ENCODE measurements around the gene C1orf115.
A peak's percentile ranks its signal among the peaks of the same experiment; 100 is the strongest.
"Not testable (repeated sequence)": the region's sequence is repeated elsewhere in the genome, so short reads cannot be mapped to it uniquely, and the experiment has no call there.

Gene C1orf115, protein sequence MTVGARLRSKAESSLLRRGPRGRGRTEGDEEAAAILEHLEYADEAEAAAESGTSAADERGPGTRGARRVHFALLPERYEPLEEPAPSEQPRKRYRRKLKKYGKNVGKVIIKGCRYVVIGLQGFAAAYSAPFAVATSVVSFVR

DNA sequence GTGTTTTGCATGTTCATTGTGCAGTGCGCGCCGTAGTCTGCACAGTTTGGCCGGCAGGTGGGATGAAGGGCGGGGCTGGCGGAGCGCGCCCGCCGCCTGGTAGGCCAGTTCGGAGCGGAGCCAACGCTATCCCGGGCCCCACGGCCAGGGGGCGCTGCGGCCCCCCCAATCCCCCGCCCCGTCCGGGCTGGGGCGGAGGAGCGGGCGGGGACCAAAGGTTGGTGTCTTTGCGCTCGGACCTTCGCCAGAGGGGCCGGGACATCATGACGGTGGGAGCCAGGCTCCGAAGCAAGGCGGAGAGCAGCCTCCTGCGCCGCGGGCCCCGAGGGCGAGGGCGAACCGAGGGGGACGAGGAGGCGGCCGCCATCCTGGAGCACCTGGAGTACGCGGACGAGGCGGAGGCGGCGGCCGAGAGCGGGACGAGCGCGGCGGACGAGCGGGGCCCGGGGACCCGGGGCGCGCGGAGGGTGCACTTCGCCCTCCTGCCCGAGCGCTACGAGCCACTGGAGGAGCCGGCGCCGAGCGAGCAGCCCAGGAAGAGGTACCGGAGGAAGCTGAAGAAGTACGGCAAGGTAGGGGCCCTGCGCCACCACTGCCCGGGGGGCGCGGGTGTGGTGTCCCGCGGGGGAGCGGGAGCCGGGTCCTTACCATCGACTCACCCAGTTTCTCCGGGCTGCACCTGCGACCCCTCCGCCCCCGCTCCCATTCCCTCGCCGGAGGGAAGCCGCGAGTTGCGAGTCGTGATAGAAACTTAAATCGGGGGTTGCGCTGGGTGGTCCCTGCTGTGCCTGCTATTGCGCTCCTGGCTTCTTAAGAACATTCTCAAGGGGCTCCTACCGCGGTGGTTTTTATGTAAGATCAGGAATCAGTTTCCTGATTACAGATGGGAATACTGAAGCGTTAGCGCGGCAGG, at the start of gene C1orf115:
C1orf115 (plus strand) TSS at position 224 of the 913 bp plus-strand sequence; CDS start at position 264, 40 bp downstream.
- peak; percentile 97 for FAIRE-seq
- DNase-seq (ENCODE audit: insufficient read length, low spot score), result peak; percentile 88

DNA sequence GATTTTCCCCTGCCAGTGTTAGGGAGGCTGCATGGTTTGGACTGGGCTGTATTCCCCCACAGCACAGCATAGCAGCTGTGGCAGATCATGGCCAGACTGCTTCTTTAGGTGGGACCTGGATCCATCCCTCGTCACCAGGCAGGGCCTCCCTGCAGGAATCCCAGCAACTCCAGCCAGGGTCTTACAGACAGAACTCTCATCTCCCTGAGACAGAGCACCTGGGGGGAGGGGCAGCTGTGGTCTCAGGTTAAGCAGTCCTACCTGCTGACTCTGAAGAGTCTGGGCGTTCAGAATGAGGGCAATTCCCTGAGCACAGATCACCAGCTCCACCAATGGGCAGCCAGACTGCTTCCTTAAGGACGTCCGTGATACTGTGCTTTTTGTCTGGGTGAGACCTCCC, 47.9 kb upstream of the C1orf115 start:
- FAIRE-seq (no peak), DNase-seq (ENCODE audit: insufficient read length, low spot score) (no peak)

DNA sequence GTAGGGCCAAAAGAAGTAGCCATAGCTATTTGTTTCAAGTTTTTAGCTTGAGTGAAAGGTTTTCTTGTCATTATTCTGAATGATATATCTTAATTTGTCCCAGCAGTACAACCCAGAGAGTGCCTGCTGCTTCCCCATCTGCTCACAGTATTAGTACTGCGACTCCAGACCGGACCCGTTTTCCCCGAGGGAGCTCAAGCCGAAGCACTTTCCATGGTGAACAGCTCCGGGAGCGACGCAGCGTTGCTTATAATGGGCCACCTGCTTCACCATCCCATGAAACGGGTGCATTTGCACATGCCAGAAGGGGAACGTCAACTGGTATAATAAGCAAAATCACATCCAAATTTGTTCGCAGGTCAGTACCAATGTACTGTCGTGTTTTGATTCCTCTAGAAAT, 37.2 kb upstream of the C1orf115 start:
- DNase-seq (ENCODE audit: insufficient read length, low spot score), result no peak
- FAIRE-seq, result no peak

DNA sequence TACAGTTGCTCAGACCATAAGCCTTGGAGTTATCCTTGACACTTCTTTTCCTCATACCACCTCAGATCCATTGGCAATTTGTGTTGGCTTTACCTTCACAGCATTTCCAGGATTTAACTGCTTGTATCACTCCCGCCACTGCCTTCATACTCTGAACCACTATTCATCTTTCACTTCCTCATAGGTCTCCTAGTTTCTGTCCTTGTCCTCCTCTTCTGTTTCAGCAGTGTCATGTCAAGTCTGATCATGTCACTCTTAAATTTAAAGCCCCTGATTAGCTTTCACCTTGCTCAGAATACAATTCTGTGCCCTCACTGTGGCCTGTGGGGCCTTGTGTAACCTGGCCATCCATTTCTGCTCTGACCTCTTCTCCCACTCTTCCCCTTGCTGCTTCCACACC, 34.7 kb upstream of the C1orf115 start:
- FAIRE-seq (no peak), DNase-seq (ENCODE audit: insufficient read length, low spot score) (no peak)

DNA sequence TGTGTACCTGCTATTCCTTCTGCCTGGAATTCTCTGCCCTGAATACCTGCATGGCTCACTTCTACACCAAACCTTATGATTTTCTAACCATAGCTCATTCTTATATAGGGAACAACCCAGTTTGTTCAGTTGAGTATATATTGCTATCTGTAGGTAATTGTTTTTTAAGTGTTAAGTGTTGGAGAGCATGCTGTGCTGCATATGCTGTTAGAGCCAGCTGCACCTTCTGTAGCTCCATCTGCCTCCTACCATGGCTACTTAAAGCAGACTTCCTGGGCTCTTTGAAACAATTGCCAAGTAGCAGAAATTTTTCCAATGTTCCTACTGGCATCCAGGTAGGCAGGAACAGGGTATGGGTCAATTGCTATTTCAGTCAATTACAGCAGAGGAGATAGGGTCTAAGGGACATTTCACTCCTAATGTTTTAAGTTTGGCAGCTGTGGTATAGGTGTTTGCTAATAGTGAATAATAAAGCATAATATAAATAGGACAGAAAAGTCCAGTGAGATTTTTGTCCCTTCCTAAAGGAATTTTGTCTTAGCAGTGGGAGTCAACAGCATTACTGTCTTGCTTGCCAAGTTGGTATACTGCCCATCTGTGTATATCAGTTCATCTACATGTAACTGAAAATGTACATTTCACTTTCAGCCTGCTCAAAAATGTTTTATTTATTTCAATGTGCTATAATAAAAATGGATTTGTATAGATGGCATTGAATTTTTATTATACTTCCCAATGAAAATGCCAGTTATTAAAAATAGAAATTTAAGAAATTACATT, 34.0 kb upstream of the C1orf115 start:
- no peak for DNase-seq (ENCODE audit: insufficient read length, low spot score)
- FAIRE-seq, result no peak

DNA sequence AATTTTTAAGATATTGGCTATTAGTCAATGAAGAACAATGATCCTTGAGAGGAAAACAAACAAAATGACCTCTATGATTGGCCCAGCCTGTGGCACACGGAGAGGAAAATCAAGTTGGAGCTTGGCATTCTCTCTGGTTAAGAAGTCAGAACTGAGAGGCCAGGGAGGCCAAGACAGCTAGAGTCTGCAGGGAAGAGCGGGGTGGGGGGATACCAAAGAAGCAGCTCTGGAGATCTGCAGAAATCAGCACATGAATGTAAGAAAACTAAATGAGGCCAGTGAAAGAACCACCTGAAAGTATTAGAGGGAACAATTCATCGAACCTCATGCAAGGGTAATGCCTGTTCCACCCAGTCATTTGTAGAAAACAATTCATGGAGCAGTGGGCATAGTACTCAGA, 23.8 kb upstream of the C1orf115 start:
- DNase-seq (ENCODE audit: insufficient read length, low spot score), result no peak
- FAIRE-seq, result no peak

DNA sequence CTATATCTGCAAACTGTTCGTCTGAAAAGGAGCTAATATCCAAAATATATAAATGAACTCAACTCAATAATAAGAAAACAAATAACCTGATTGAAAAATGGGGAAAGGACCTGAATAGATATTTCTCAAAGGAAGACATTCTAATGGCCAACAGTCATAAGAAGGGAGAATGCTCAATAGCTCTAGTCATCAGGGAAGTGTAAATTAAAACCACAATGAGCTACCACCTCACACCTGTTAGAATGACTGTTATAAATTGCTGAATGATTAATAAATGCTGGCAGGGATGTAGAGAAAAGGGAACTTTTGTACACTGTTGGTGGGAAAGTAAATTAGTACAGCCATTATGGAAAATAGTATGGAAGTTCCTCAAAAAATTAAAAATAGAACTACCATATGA, 21.2 kb upstream of the C1orf115 start:
- FAIRE-seq (no peak), DNase-seq (ENCODE audit: insufficient read length, low spot score) (no peak)

DNA sequence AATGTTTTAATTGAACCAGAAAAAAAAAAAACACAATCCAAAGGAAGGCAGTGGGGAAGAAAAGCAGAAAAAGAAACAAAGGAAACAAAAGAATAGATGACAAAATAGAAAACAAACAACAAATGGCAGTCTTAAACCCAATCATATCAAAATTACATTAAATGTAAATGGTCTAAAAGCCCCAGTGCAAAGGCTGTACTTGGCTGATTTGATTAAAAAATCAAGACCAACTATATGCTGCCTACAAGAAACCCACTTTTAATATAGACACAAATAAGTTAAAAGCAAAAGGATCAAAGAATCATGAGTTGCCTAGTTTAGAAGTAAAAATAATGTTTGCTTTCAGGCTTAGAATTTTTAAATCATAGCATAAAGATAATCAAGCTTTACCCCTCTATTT, 19.8 kb upstream of the C1orf115 start:
- no peak for DNase-seq (ENCODE audit: insufficient read length, low spot score)
- no peak for FAIRE-seq

DNA sequence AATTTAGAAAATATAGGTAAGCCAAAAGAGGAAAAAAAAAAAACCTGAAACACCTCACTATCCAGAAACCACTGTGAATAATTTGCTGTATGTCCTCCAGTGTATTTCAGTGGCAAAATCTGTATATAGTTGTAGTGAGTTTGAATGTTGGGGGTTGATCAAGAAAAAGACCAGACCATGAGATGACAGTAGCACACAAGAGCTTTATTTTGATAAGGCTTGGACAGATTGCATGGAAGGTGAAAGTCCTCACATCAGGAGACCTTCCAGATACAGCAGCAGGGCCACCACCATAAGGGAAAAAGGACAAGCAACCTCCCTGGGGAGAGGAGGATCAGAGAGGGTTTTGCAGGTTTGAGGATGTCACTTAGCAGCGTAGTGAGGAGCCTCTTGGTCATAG, 16.2 kb upstream of the C1orf115 start:
- no peak for FAIRE-seq
- DNase-seq (ENCODE audit: insufficient read length, low spot score), result no peak

DNA sequence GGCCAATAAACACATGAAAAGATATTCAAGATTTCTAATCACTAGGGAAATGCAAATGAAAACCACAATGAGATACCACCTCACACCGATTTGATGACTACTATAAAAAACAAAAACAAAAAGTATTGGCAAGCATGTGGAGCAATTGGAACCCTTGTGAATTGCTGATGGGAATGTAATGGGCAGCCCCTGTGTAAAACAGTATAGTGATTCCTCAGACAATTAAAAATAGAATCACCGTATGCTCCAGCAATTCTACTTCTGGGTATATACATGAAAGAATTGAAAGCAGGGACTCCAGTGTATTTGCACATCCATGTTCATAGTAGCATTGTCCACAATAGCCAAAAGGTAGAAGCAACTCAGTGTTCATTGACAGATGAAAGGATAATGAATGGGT, 12.9 kb upstream of the C1orf115 start:
- FAIRE-seq, result no peak
- DNase-seq (ENCODE audit: insufficient read length, low spot score), result no peak

DNA sequence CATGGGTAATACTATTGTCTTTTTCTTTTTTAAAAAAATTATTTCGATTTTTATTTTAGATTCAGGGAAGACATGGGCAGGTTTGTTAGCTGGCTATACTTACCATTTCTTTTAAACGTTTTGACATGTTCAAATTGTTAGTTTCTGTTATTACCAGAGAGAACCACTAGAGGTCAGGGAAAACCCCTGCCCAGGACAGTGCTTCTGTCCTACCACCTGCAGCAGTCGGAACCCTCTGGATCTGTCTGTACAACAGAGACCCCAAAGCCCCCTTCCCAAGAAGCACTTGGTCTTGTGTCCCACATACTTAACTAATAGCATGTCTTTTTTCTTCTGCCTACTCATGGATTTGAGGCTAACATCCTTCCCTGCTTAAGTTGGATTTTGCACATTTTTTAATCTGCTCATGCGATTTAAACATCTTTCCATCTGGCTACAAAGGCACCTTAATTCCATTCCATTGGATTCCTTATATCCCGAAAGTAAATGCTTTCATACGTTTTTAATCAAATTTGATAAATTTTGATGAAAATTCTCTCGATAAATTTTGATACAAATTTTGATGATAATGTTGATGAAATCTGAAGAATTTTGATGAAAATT, 10.0 kb upstream of the C1orf115 start:
- FAIRE-seq, result no peak
- DNase-seq (ENCODE audit: insufficient read length, low spot score), result peak; percentile 54

DNA sequence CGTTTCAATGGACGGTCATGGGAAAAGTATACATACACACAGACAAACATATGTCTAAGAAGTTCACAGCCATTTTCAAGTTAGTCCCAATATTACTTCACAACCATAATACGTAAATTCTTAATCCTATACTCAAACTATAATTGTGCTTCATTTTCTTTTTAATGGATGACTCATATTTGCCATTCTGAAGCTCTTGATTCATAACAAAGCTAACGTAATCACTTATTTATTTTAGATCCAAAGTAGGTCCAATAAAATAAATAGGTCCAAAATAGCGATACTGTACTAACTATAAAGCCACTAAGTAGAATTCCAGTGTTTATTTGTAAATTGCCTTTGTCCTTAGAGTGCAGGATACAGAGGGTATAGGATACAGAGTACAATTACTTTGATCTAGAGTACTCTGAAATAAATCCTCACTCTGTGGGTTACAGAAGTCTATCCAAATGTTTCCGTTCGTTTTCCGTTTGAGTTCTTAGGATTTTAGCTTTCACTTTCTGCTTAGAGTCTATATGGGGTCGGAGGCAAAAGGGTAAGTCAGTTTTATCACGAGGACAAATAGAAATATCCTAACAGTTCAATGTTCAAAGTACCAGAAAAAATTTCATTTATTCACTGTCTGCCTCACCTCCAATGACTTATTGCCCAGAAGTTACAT, 8.8 kb upstream of the C1orf115 start:
- DNase-seq (ENCODE audit: insufficient read length, low spot score), result no peak
- FAIRE-seq, result no peak

DNA sequence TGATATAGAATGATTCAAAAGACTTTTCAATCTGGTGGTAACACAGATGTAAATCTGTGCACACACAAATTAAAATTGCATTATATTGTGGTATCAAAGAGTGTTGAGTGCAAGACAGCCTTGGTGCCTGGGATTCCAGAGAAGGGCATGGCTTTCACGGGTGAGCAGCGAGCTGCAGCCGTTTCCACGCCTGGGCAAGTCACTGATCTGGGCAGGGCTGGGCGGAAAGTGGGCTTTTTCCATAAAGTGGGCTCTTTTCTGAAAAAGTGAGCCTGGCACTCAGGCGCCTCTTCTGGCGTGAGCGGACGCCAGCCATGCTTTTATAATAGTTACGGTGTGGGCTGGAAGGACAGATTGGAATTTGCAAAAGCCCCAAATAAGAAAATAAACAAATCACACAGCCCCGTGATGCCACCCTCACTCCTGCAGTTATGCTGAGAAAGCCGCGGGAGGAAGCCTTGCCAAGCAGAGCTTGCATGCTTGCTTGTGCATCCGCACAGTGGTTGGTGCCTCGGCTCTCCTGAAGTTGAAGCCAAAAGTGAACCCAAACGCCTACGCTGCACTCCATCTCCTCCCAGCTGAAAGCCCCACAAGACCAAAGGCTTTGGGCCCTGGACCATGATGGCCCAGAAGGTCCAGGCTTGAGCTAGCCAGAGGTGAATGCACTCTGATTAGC, 7.1 kb upstream of the C1orf115 start:
- FAIRE-seq (no peak), DNase-seq (ENCODE audit: insufficient read length, low spot score) (no peak)

DNA sequence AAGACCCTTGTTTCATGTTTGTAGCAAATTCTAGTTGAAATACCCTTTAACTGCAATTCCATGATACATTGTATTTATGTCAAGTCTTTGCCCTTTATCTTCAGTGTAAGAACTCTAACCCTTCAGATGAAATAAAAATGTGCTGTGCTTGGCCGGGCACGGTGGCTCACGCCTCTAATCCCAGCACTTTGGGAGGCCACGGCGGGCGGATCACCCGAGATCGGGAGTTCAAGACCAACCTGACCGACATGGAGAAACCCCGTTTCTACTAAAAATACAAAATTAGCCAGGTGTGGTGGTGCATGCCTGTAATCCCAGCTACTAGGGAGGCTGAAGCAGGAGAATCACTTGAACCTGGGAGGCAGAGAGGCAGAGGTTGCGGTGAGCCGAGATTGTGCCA, 6.4 kb upstream of the C1orf115 start:
- FAIRE-seq; DNase-seq (ENCODE audit: insufficient read length, low spot score): not testable (repeated sequence)

DNA sequence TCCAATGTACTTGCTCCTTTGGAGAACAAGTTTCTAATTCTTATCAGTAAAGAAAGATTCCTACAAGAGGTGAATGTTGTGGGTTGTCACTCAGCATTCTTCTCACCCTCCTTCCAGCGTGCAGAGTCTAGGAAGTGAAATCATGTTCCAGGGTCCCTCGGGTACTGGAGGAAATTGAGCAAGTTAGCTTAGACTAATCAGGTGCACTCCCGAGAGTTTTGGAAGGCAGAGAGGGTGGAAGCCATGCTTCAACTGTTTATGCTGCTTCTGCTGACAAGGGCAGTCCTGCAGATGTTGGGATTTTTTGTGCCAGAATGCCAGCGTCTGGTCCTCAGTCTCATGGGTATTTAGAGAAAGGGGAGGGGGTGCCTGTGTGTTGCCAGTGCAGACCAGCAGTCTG, 5.3 kb upstream of the C1orf115 start:
- DNase-seq (ENCODE audit: insufficient read length, low spot score) (no peak), FAIRE-seq (no peak)

DNA sequence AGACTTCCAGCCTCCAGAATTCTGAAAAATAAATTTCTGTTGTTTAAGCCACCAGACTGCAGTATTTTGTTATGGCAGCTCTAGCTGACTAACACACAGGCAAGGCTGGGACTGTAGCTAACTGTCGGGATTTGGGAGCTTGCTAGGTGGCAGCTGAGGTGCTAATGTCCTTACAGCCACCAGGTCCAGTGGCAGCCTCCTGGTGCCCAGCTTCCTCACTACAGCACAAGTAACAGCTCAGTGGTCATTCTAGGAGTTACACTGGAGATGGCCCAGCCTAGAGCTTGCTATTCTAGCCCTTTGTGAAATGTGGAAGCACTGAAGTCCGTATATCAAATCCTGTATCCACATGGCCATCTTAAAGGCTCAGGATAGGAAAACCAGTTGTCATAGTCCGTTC, 4.3 kb upstream of the C1orf115 start:
- DNase-seq (ENCODE audit: insufficient read length, low spot score), result no peak
- FAIRE-seq, result no peak

DNA sequence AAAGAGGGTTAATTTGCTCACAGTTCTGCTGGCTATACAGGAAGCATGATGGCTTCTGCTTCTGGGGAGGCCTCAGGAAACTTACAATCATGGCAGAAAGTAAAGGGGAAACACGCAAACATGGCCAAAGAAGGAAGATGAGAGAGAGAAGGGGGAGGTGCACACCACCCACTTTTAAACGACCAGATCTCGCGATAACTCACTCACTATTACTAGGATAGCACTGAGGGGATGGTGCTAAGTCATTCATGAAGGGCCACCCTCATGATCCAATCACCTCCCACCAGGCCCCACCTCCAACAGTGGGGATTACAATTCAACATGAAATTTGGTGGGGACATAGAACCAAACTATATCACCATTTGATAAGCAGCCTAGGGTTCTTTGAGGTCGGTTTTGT, 2.4 kb upstream of the C1orf115 start:
- DNase-seq (ENCODE audit: insufficient read length, low spot score) (no peak), FAIRE-seq (no peak)

DNA sequence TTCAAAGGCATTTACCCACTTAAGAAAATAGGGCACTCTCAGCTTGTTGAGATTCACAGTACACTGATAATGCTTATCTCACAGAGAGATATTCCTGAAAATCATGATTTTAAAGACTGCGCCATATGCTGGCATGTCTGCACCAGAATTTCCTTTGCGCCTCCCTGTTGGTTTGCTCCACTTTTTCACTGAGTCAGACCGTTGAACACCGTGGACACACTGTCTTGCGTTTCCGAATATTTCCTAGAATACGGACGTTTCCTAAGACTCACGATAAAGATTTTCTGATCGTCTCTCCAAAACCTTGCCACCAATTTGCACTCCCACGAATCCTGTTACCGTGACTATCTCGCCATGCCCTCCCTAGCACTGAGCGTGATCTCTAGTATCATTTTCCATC, 497 bp upstream of the C1orf115 start:
- FAIRE-seq, result no peak

DNA sequence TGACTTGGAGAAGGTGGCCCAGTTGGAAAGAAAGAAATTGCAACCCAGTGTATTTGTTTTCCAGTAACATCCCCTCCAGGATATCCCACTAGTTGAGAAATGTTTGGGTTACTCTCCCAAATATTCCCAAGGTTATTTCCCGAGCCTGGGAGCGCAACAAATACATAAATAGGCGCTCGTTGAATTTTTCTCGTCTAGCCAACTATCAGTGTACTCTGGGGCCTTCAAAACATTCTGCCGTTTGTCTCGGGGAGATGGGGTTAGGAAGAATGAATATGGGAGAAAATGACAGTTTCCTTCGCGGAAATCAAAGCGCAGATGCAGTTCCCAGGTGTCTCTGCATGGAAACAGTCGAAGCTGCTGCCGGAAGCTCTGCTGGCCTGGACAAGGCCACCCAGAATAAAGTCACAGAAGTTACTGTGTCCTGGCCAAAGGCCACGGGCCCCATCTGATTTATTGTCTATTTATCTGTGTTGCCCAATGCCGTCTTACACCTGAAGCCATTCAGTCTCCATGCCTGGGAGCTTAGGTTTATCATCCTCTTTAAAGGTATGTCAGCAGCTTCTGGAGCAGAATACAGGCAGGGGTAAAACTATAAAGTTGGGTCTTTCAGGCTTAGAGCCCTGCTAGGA, 1.0 kb downstream of the C1orf115 start:
- FAIRE-seq (no peak), DNase-seq (ENCODE audit: insufficient read length, low spot score) (no peak)

More for the DNA sequence above, 497 bp upstream of the C1orf115 start:
- no peak for DNase-seq (ENCODE audit: insufficient read length, low spot score)

Measured in HTR-8/SVneo (cell line).